HG02610 (cell line): ENCODE data around the gene NKX2-1.
"Not testable (repeated sequence)": the region's sequence is repeated elsewhere in the genome, so short reads cannot be mapped to it uniquely, and the experiment has no call there.

Experiments
- ATAC-seq: cut with Tn5 transposase; IDR thresholded peaks from one replicate; pipeline ENCODE4 v1.9.1; 2021; ENCODE audit warnings: mild to moderate bottlenecking, moderate library complexity; ENCODE audit not compliant: unreplicated experiment

The NKX2-1 gene

DNA sequence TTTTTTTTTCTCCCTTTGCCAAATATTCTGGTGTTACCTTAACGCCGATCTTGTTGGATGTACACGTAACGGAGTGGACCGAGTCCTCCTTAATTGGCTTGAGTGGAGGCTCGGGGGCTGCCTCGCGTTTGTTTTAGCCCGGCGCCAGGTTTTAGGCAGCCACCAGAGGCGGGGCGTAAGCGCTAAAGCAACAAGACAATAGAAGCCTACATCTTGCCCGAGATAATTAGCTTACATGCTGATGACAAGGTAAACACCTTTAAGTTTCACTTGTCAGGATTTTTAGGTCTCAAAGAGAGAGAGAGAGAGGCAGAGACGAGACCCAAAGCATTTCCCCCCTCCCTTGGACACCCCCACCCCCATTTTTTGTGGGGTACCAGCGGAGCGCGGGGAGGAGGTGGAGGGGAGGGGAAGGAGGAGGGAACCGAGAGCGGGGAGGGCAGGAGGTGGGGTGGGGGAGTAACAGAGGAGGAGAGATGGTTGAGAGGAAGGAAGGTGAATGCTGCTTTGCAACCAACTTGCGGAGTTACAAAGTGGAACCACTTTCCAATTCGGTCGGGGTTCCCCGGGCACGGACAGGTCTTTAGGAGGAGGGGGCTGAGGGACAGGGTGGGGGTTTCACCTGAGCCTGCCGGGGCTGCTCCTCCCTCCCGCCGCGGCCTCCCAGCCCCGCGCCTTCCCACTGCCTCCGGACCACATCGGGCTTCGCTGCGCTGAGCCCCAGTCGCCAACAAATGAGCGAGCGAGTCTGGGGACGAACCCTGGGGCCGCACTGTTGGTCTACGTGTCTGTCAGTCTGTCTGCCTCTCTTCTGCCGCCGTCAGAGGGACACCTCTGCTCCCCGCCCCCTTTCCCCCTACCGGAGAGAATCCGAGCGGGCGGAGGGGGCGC, at the start of gene NKX2-1:
TSS of gene NKX2-1 (minus strand) at position 802 of the 891 bp plus-strand sequence. CDS start at position 699, 103 bp downstream.
- no peak for ATAC-seq

DNA sequence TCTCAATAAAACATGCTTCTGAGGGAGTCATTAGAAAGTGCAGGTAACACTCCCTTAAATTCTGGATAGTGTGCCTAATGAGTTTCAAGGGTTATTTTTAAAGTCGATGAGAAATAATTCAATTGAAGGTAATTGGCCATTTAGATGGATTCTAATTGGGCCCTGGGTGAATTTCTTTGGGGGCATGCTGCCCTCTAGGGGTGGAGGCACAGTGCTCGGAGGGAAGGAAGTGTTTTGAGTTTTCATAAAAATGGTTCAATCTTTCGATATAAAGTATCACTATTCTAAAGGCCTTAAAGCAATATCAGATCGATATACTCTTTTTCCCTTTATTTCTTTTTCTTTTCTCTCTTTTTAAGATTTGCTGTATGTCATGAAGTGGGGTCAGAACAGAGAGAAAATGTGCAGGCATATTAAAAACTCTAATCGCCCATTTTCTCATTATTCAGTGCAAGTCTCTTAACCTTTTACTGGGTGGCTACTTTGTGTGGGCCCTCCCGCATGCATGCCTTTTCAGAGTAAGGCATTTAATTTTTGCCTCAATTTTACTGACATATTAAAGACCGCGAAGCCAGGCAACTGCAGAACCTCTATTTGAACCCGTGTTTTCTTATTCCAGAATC, 36.9 kb upstream of the NKX2-1 start:
- no peak for ATAC-seq

GRCh38 chr14:36555998-36556743, 36.1 kb upstream of the NKX2-1 start:
- no peak for ATAC-seq

- ATAC-seq = no peak
Measured at GRCh38 chr14:36553656-36554260, 33.7 kb upstream of the NKX2-1 start.

DNA sequence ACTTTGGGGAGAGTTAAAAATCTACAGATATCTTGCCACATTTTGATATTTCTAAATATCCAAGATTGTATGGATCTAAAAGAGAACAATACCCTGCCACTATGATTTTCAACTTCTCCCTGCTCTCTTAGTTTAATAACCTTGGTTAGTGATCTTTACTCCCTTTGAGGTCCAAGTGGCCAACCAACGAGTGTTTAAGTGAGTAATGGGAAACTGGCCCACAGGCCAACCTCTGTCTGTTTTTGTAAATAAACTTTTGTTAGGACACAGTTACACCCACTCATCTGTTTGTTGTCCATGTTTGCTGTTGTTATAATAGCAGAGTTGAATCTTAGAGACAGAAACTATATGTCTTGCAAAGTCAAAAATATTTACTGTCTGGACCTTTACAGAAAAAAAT, 30.9 kb upstream of the NKX2-1 start:
- ATAC-seq = no peak

DNA sequence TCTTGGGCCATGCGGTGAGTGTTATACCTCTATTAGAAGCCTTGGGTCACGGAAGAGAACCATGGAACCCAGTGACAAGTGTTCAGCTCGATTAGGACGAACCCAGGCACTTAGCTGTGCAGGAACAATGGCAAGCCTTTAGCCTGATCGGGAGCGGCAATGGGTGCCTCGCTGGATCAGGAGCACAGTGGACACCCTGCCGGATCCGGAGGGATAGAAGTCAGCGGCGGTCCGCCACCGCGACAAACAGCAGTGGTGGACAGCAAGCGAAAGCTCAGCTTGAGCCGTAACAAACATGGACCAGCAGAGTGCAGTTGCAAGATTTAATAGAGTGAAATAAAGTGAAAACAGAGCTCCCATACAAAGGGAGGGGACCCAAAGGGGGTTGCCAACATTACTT, 24.2 kb upstream of the NKX2-1 start:
- not testable (repeated sequence) for ATAC-seq

DNA sequence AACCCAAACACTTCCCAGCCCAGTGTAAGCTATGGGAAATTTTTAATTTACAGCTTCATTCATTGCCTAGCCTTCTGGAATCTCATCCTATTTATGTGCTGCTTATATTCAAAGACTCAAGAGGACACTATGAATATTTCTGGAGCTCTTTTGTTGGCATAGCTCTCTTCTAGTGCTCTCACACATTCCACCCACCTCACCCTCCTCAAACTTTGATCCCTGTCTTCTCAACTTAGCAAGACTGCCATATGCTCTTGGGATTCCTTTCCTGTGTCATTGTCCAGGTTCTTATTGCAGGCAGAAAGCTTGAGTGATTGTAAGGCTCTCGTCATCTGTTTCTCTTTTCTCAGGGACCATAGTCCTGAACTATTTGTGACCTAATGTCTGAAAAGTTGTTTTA, 18.0 kb upstream of the NKX2-1 start:
- no peak for ATAC-seq

DNA sequence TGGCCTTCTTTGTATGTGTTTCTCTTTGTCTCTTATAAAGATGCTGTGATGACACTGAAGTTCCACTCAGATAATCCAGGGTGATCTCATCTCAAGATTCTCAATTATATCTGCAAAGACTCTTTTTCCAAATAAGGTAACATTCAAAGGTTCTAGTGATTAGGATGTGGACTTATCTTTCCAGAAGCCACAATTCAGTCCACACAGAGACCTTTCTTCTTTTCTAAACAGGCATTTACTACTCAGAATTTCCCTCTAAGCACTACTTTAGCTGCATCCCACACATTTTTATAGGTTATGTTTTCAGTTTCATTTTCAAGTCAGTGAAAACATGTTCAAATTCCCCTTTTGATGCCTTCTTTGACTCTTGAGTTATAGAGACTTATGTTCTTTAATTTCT, 9.0 kb upstream of the NKX2-1 start:
- no peak for ATAC-seq

- no peak for ATAC-seq
Measured at GRCh38 chr14:36525746-36526099, 5.7 kb upstream of the NKX2-1 start.

- no peak for ATAC-seq
Measured at GRCh38 chr14:36524874-36525745, 5.1 kb upstream of the NKX2-1 start.

GRCh38 chr14:36524220-36524837, 4.3 kb upstream of the NKX2-1 start:
- ATAC-seq = no peak

DNA sequence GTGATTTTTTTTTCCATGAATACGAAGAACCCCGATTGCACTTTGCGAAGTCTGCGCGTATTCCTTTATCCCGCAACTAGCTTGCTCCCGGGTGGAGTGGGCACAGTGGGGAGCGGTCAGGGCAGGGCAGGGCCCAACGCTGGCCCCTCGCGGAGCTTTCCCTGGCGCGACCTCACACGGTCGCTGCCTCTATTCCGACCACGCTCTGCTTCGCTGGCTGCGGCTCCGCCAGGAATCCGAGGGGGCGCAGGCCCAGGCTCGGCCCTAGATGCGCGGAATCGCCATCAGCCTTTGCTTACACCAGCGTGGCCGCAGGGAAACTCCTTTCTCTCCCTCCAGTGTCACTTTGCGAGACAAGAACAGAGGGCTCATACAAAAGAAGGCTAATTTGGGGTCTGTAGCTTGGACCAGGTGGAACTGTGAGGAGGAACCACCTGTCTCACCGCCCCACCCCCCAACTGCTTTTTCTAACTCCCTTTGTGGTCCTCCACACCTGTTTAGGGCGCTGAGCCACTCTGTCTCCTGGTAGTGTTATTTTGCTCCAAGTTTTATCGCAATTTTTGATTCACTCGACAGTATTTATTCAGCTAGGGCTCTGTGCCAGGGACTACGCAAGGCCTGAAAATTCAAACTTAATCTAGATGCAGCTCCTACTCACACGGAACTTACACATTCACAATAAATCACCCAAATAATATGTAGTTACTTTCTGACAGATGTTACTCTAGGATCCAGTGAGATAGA, 3.1 kb upstream of the NKX2-1 start:
- no peak for ATAC-seq

GRCh38 chr14:36522347-36522971, 2.4 kb upstream of the NKX2-1 start:
- ATAC-seq = no peak

GRCh38 chr14:36521598-36522345, 1.7 kb upstream of the NKX2-1 start:
- no peak for ATAC-seq

- ATAC-seq = no peak
Measured at GRCh38 chr14:36520601-36521525, 831 bp upstream of the NKX2-1 start.

DNA sequence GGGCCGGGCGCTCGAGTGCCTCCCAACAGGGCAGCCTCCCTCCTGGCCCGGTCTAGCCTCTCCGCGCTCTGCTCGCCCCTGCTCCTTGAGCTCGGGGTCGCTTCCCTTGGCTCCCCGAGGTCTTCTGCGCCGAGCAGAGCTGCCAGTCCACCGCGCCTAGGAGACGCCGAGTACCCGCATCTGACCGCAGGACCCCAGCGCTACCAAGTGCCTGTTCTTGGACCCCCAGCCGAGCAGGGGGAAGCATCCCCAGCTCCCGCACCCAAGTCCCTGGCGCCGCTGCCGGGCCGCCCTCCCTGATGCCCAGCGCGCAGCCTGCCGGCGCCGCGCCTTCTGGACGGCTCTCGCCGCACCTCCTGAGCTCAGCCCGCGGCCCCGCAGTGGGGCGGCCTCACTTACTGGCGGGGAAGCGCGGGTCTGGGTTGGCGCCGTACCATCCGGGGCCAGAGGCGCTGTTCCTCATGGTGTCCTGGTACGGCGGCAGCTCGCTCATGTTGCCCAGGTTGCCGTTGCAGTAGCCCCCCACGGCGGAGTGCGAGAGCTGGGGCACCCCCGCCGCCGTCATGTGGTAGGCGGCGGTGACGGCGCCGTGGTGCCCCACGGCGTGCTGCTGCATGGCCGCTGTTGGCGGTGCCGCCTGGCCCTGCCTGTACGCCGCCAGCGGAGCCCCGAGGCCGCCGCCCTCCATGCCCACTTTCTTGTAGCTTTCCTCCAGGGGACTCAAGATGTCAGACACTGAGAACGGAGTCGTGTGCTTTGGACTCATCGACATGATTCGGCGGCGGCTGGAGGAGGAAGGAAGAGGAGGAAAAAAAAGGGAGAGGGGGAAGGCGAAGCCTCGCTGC, 1.2 kb downstream of the NKX2-1 start:
- no peak for ATAC-seq
